ENCODE results near the gene LSM14A. TPM values are rescaled to one million over a fixed set of nuclear protein-coding genes. Genes with fewer than 3 reads are reported as not detected.

Gene LSM14A
- total RNA-seq, 1 experiment from 2014 or later, result 199 TPM

GRCh38 chr19:34209726-34210125, 37.4 kb downstream of the LSM14A start:
- no peaks in the 10 kb centered on the region for H3K27me3 Mint-ChIP-seq (ENCODE audit: low read depth)
- no peak for DNase-seq
- no peak overlapping the region for H3K14ac ChIP-seq (ENCODE audit: insufficient read depth, low read length)
- no peak overlapping the region for H3K4ac ChIP-seq (ENCODE audit: low read depth, low read length)
- H3K4me3 Mint-ChIP-seq, result no peak overlapping the region
- H4K20me1 ChIP-seq (ENCODE audit: control insufficient read depth, insufficient read depth, insufficient read length), result no peaks in the 10 kb centered on the region
- H4K5ac ChIP-seq (ENCODE audit: insufficient read length, low read depth, low read length), result no peak overlapping the region
- no peak overlapping the region for H2BK5ac ChIP-seq (ENCODE audit: insufficient read length, low read length)
- WGBS (ENCODE audit: extremely low coverage, insufficient read length, low lambda C conversion rate), result no CpG with 5 or more reads among the region's 4 CpGs
- H3K9me3 Mint-ChIP-seq, result no peaks in the 10 kb centered on the region
- H3K27ac ChIP-seq (ENCODE audit: insufficient read length, low read depth, low read length), result no peak overlapping the region
- H2BK120ac ChIP-seq (ENCODE audit: low read depth, low read length, poor library complexity, severe bottlenecking), result no peak overlapping the region
- TF ChIP-seq CTCF (conservative IDR thresholded peaks at IDR 0.05), result no peak
- no peaks in the 10 kb centered on the region; the same call in 1 of the 2 replicates for H3K27me3 ChIP-seq (ENCODE audit: insufficient read depth, low read length)
- H3T11ph ChIP-seq (ENCODE audit: low read length), result no peak overlapping the region
- no peaks in the 10 kb centered on the region for H3K4me1 ChIP-seq (ENCODE audit: insufficient read depth, low read length)
- H4K8ac ChIP-seq (replicated peaks; ENCODE audit: insufficient read length, low read depth, low read length), result no peak overlapping the region
- H3K18ac ChIP-seq (ENCODE audit: insufficient read length, low read depth, low read length), result no peak overlapping the region
- H3K27ac Mint-ChIP-seq, result no peak overlapping the region; a peak in 2 of 7 replicates
- no peak overlapping the region for H3K4me2 ChIP-seq (ENCODE audit: insufficient read depth, insufficient read length, low read length)
- no peak overlapping the region for H2BK15ac ChIP-seq (ENCODE audit: low read depth, low read length)
- H2AFZ ChIP-seq (ENCODE audit: low read length), result no peak overlapping the region
- no peak overlapping the region for H3K23ac ChIP-seq (ENCODE audit: insufficient read length, low read depth, low read length)
- H2BK20ac ChIP-seq (ENCODE audit: low read depth, low read length, poor library complexity, severe bottlenecking), result no peak overlapping the region
- H3K79me1 ChIP-seq (ENCODE audit: insufficient read depth, low read depth, low read length, poor library complexity, severe bottlenecking), result no peaks in the 10 kb centered on the region
- H2AK5ac ChIP-seq (ENCODE audit: insufficient read length, low read length), result no peak overlapping the region
- H3K9me3 ChIP-seq (ENCODE audit: control insufficient read depth, low read depth, low read length), result no peaks in the 10 kb centered on the region
- H3K56ac ChIP-seq (ENCODE audit: insufficient read length, low read depth, low read length), result no peak overlapping the region
- no peak overlapping the region for H4K91ac ChIP-seq (ENCODE audit: insufficient read length, low read depth, low read length)
- no peaks in the 10 kb centered on the region for H3K4me1 Mint-ChIP-seq
- H3K23me2 ChIP-seq (ENCODE audit: insufficient read length, low read depth, low read length, poor library complexity, severe bottlenecking), result no peaks in the 10 kb centered on the region
- peaks cover 9 to 61% (median 60%) of the 10 kb centered on the region in 3 experiments; a peak in 6 of 7 replicates for H3K36me3 Mint-ChIP-seq (ENCODE audit: insufficient read depth in 1 of 3, low read depth in 3 of 3)
- no peak overlapping the region for H2BK12ac ChIP-seq (ENCODE audit: insufficient read length, low read depth, low read length)
- 0 out of 2 replicates have a peak, but pooled peaks cover 2% of the 10 kb centered on the region for H3K79me2 ChIP-seq (ENCODE audit: insufficient read depth, low read length)
- no peak overlapping the region for H3K9ac ChIP-seq (ENCODE audit: extremely low read depth, insufficient read length, low read length)

Measured in H9 (cell line).